Left lobe of liver (tissue), 2 donors: Measurements from ENCODE around the gene RPS23. TPM values are rescaled to one million over a fixed set of nuclear protein-coding genes. Genes with fewer than 3 reads are reported as not detected.

Experiments used
- ATAC-seq: fragments of 200-7000 bp; cut with Tn5 transposase; one replicate; pipeline ENCODE4 v1.9.1; 2020; ENCODE audit warnings: mild to moderate bottlenecking, moderate library complexity
- DNase-seq: peaks from one replicate; pipeline ENCODE4 v3.0.0-alpha.2; 2020; ENCODE audit warnings: low spot score
- total RNA-seq: library from RNA; stranded (reverse); gene quantifications from one replicate; pipeline ENCODE4 v1.2.1, GENCODE V29; 2021
- donor health status: DM: no; HTN: no; CAD: no; lungs with moderate emphysema.
- donor health status: DM: no; HTN: yes; CAD: no.

RPS23 gene
- total RNA-seq, 1 donor from 2014 or later: 518 TPM

GRCh38 chr5:82252744-82253143 lies 25.4 kb downstream of the RPS23 start:
- no peak for ATAC-seq
- DNase-seq: no peak

GRCh38 chr5:82246960-82247574 lies 31.1 kb downstream of the RPS23 start:
- ATAC-seq: no peak
- no peak for DNase-seq

GRCh38 chr5:82244854-82245635 lies 33.1 kb downstream of the RPS23 start:
- no peak for DNase-seq
- ATAC-seq: no peak

- DNase-seq: no peak
These were observed 34.0 kb downstream of the RPS23 start for GRCh38 chr5:82244151-82244550.

GRCh38 chr5:82234885-82235284 lies 43.3 kb downstream of the RPS23 start:
- ATAC-seq (no peak), DNase-seq (no peak)

More at GRCh38 chr5:82244151-82244550, 34.0 kb downstream of the RPS23 start:
- ATAC-seq: no peak

- DNase-seq: peak; percentile 59
- ATAC-seq: peak; percentile 100
These were observed 52.5 kb downstream of the RPS23 start for GRCh38 chr5:82225525-82226172.
